ENCODE results near the gene GRIPAP1. TPM values are rescaled to one million over a fixed set of nuclear protein-coding genes. Genes with fewer than 3 reads are reported as not detected.

The GRIPAP1 gene, protein sequence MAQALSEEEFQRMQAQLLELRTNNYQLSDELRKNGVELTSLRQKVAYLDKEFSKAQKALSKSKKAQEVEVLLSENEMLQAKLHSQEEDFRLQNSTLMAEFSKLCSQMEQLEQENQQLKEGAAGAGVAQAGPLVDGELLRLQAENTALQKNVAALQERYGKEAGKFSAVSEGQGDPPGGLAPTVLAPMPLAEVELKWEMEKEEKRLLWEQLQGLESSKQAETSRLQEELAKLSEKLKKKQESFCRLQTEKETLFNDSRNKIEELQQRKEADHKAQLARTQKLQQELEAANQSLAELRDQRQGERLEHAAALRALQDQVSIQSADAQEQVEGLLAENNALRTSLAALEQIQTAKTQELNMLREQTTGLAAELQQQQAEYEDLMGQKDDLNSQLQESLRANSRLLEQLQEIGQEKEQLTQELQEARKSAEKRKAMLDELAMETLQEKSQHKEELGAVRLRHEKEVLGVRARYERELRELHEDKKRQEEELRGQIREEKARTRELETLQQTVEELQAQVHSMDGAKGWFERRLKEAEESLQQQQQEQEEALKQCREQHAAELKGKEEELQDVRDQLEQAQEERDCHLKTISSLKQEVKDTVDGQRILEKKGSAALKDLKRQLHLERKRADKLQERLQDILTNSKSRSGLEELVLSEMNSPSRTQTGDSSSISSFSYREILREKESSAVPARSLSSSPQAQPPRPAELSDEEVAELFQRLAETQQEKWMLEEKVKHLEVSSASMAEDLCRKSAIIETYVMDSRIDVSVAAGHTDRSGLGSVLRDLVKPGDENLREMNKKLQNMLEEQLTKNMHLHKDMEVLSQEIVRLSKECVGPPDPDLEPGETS
- 20.2 TPM for total RNA-seq (ENCODE audit: insufficient read depth, low replicate concordance)

- peak; percentile 86 for DNase-seq (ENCODE audit: low spot score)
Measured at GRCh38 chrX:49002091-49002935, at the start of gene GRIPAP1. Gene GRIPAP1 (minus strand): TSS chrX:49002264. CDS start chrX:49002229, 35 bp downstream.

GRCh38 chrX:49043987-49044281 lies 41.9 kb upstream of the GRIPAP1 start:
- no peak for DNase-seq (ENCODE audit: low spot score)

DNA sequence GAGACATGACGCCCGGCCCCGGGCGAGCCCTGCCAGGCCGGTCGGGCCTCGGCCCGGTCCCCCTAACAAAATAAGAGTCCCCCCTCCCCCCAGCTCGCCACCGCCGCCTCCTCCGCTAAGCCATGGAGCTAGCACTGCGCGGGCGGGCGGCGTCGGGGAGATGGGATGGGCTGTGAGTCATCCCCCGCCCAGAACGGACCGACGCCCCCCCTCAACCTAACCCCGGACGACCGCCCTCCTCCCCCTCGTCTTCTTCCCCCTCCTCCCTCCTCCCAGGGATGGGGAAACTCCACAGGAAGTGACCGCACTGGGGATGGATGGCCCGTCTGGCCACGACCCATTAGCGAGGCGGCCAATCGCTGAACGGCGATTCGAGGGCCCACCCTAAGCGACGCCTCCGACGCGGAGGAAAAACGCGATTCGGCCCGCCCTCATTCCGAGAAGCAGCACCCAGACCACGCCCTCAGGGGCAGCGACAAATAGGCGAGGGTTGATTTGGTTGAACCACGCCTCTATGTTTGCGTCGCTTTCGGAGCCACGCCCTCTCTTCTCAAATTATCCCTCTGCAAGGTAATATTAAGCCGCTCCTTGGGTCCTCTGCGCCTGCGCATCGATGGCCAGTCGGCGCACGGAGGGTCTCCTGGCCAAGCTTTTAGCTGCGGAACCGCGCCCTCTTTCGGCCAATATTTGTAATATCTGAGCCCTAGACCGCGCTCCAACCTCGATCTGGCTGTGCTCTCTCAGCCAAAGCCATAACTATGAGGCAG lies 41.3 kb upstream of the GRIPAP1 start, which contains the start of gene TFE3:
Gene TFE3, minus strand, starts transcription at position 138 of the 767 bp plus-strand sequence. Its CDS starts 131 bp downstream, at position 7.
- DNase-seq (ENCODE audit: low spot score), result peak; percentile 99

DNA sequence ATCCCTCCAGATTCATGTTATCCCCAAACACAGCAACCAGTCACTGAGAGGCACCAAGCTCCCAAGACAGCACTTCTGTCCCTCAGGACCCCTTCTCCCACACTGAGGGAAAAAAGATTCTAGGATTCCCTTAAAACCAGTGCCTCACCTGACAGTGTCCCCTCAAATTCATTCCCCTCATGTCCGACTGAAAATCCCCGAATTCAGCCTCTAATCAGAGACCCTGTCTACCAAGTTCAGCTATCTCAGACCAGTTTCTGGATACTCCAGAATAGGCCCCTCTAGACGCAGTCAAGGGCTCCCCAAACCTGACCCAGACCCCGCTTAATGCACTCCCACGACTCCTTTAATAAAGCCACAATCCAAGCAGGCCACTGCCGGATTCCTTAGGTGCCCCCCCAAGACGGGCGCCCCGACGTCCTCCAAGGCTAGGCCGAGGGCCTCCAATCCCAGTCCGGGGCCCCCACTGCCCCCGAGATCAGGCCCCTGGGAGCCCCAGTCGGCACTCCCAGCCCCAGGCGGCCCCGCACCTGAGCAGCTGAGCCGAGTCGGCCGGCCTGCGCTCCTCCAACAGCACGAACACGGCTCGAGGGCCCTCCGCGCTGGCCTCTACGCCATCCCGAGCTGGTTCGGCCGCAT lies 40.6 kb upstream of the GRIPAP1 start:
- no peak for DNase-seq (ENCODE audit: low spot score)

- DNase-seq (ENCODE audit: low spot score), result peak; percentile 60
Measured at GRCh38 chrX:49041744-49042580, 39.9 kb upstream of the GRIPAP1 start.

DNA sequence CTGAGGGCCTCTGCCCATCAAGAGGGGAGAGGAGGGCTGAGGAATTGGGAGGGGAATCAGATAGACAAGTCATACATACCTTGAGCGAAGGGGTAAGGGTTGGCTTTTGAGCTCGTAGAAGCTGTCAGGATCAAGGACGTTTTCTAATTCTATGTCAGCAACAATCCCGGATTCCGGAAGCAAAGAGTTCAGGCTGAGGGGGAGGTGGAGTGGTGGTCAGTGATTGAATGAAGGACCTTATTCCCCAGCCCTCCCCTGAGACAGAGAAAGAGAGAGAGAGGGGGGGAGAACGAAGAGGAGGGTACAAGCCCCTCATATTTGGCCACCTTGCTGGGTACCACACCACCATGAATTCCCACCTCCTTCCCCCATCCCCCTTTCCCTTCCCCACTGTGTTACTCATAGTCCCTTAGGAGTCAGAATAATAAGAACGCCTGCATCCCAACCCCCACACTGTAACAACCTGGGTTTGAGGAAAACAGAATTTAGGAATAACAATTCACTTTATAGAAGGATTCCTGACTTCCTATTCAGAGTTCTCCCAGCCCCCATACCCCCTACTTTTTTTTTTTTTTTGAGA lies 38.4 kb upstream of the GRIPAP1 start:
- no peak for DNase-seq (ENCODE audit: low spot score)

DNA sequence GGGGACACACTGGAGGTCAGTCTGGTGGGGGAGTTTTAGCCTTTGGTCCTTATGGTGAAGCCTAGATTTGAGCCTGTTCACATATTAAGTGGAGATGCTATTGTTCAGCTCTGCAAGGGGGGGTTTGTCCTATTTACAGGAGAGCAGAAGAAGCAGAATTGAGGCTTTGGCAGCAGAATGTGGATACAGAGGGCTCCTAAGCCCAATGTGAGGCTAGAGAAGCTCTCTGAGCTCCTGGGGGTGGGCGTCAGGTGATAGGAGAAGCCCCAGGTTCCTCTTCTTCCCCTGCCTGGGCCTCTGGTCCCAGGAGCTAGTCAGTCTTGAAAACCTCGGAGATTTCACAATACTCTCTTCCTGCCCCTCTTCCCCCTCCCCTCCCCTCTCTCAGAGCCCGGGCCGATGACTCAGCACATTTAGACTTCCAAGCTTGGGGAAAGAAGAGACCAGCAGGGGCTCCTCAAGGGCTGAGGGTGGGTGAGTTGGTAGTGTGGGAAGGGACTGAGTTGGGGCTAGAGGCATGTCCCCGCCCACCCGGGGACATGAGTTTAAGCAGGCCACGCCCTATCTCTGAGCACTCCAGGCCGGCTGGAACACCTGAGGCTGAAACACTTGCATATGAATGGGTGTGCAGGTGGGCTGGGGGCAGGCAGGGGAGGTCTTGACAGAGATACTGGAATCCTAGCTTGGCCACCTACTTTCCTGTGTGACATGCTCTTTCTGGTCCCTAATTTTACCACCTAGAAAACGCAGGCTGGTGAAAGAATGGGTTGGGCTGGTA lies 37.7 kb upstream of the GRIPAP1 start:
- peak; percentile 92 for DNase-seq (ENCODE audit: low spot score)

GRCh38 chrX:49037883-49038475 lies 35.9 kb upstream of the GRIPAP1 start:
- no peak for DNase-seq (ENCODE audit: low spot score)

DNA sequence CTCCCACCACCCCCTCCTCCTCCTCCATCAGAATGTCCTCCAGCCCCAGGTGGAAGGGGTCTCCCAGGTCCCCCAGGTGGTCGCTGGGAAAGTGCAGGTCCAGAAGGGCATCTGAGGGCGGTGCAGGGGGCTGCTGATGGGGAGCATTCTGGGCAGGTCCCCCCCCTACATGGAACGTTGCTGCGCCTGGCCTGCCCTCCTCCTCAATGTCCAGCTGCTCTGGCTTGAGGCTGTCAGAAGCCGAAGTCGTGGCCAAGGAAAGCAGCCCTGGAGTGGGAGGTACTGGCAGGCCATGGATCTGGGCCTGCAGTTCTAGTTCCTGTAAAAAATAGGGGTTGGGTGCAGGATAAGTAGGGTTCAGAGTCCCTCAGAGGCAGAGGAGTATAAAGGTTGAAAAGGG lies 28.2 kb upstream of the GRIPAP1 start:
- no peak for DNase-seq (ENCODE audit: low spot score)

GRCh38 chrX:49029876-49030275 lies 27.8 kb upstream of the GRIPAP1 start:
- DNase-seq (ENCODE audit: low spot score), result no peak

GRCh38 chrX:49019599-49020249 lies 17.7 kb upstream of the GRIPAP1 start:
- no peak for DNase-seq (ENCODE audit: low spot score)

DNA sequence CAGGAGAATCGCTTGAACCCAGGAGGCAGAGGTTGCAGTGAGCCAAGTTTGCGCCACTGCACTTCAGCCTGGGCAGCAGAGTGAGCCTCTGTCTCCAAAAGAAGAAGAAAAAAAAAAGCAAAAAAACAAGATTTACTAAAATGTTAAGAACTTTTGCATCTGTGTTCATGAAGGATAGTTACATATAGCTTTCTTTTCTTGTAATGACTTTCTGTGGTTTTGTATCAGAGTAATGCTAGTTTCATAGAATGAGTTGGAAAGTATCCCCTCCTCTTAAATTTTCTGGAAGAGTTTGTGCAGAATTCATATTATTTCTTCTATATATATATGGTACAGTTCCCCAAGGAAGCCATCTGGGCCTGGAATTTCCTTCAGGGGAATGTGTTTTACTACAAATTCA lies 17.0 kb upstream of the GRIPAP1 start:
- no peak for DNase-seq (ENCODE audit: low spot score)

GRCh38 chrX:49003696-49004095 lies 1.6 kb upstream of the GRIPAP1 start:
- DNase-seq (ENCODE audit: low spot score), result no peak

GRCh38 chrX:49001521-49002090 lies 458 bp downstream of the GRIPAP1 start:
- DNase-seq (ENCODE audit: low spot score), result no peak

DNA sequence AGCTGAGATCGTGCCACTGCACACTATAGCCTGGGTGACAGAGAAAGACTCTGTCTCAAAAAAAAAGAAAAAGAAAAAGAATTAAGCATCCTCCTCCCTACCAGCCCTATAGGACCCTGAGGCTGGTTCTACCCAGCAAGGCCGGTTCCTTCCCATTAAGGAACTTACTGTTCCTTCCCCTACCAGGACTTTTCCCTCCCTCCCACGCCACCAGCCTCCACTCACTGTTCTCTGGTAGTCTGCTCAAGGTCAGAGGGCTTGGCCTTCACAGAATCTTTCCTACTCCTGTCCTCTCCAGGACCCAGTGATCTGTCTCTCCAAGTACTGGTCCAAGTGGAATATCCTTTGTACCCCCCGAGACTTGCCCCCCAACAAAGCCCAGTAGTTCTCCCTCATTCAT lies 1.4 kb downstream of the GRIPAP1 start:
- no peak for DNase-seq (ENCODE audit: low spot score)

DNA sequence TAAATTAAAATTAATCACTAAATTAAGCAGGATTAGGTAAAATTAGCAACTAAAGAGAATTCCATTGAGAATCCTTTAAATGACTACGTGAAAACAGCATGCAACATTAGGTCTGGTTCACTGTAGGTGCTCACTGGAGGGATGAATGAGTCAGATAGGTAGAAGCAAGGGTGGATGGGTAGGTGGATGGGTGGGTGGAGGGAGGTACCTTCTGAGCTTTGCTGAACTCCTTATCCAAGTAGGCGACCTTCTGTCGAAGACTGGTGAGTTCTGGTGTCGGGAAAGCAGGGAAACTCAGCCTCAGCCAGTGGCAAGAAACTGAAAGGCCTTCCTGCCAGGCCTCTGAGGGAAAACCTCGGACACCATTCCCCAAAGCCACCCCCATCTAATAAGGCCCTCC lies 3.0 kb downstream of the GRIPAP1 start:
- no peak for DNase-seq (ENCODE audit: low spot score)

DNA sequence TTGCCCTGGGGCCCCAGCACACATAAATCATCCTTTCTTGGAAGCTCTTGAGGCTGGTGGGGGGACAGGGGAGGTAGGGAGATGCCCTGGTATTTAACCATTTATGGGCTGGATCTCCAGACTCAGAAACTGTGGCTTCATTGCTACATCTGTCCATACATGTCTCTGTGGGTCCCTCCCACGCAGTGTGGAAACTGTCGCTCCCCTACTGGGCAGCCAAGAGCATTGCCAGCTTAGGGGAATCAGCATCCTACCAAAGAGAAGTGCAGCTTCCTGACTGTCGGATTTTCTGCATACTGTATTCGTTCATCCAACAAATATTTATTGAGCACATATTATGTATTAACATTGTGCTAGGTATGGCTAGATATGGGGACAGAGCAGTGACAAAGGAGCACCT lies 3.7 kb downstream of the GRIPAP1 start:
- no peak for DNase-seq (ENCODE audit: low spot score)
